Effector CD4-positive, alpha-beta T cell (primary cell): ENCODE measurements around the gene ANKRD2.
"Not testable (repeated sequence)": the region's sequence is repeated elsewhere in the genome, so short reads cannot be mapped to it uniquely, and the experiment has no call there.

ENCODE experiments used
- DNase-seq: peaks from one replicate; pipeline ENCODE4 v3.0.0-alpha.2; 2020

The ANKRD2 gene

DNA sequence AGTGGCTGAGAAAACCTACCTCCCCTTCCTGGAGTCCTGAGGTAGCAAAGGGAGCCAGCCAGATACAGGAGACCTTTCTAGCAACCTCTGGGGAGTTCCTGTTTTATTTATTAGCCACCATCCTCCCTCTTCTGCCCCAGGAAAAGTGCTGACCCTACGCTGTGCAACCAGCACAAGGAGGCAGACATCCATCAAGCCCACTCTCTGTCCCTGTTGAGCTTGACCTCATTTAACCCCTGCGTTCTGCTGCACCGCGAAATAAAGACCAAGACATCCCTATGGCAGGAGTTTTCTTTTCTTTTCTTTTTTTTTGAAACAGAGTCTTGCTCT lies 25.3 kb upstream of the ANKRD2 start:
- no peak for DNase-seq

DNA sequence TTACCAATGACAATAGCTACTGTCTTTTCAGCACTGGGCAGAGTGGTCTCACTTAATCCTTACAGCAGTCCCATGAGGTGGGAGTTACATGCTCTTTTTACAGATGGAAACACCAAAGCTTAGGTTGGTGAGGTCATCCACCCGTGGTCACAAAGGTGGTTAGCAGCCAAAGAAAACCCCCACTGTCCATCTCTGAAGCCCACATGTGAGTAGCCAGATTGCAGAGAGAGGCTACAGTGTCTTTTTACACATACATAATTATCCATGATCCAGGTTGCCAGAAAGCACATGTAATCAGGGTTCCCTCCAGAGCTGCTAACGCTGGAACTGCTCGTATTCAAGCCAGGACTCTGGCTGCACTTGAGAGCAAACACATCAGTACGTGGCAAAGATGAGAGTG lies 24.6 kb upstream of the ANKRD2 start:
- DNase-seq: no peak

DNA sequence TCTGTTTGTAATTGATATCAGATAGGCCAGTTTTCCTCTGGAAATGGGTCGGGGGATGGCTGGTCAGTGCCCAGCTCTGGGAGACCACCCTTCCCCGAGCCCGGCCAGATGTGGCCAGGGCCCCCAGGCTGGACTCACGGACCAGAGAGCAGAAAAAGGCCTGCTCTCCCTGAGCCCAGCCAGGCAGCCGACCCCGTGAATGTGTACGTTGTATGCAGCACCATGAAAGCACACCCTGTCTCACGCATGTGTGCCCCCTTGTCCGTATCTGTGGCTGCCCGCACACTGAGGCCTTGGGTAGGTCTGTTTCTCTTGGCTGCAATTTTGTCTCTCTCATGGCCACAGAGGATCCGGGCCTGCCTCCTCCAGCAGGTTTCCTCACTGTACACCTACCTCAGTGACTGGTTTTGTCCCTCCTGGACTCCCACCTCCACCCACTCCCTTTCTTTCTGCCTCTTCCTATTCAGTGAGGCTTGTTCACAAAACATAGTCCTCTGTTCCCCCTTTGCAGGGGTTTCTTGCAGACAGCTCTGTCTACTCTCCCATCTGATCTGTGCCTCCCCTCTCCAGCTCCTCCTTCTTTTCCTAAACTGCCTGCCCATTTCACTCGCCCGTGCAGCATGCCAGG lies 23.6 kb upstream of the ANKRD2 start:
- DNase-seq: no peak

DNA sequence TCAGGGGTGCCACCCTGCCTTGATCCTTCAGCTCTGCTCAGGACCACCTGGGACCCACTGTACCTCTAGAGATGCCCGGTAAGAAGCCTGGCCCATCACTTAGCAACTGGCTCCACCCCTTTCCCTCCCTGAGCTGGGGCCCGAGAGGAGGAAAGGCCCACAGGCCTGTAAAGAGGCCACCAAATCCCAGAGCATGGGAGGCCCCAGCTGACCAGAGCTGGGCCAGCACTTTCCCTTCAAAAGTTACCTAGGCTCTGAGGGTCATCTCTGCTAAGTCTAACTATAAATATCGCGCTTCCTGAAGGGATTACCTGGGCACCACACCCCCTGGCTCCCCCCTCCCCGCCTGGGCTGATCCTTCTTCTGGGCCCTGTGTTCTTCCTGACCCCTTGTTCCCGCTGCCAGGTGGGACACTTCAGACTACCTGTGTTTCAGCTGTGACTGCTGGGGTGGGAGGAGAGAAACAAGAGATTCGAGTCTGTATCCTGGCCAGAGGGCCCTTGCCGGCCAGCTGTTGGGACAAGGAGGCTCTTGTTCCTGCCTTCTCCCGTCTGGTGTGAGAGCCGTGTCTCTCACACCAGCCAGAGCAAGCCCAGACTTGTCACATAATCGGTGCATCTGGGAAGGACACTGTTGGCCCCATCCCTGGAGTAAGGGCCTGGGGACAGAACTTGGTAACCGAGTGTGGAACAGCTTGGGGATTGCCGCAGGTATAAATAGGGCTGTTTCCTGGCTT lies 22.8 kb upstream of the ANKRD2 start:
- no peak for DNase-seq

DNA sequence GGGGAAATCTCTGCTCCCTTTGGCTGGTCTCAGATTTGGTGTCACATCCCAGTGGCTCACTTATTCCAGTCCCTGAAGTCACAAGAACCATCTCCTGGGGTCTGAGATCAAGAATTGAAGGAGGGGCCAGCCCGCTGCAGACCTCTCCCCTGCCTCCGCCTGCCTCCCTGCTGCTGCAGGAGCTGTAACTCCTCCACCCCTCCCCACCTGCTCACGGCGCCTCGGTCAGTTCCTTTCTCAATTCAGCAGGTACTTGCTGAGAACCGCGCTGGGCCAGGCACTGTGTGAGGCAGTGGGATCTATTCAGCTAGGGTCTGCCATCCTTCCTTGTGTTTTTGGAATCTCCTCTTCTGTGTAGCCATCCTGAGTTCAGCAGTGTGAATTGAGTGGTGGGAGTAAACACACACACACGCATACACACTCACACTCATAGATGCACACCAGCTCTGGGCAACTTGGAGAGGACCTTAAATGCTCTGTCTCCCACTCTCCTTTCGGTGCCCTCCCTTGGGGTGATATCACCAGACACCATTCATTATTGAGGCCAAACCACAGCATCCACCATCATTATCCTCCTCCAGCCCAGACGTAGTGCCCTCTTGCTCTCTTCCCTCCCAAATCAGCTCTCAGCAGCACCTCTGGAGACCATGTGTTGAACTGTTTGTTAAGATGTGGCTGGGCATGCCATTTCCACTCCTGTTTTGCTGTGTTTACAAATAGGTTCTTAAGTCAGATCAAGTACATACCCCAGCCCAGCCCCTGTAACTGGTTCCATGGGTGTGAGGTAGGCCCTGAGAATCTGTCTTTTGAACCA lies 22.0 kb upstream of the ANKRD2 start:
- no peak for DNase-seq

DNA sequence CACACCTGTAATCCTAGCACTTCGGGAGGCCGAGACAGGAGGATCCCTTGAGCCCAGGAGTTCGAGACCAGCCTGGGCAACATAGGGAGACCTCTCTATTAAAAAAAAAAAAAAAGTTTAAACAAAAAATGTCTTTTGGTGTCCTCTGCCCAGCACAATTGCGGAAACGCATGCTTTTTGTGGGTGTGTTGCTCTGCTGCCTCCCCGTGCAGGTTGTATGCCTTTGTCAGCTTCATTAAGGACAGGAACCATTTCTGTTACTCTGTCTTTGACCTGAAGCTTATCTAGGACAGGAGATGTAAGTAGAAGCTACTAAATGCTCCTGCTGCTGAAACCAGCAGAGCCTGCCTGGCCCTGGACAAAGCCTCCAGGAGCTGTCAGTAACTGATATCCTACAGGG lies 21.3 kb upstream of the ANKRD2 start:
- DNase-seq: no peak

DNA sequence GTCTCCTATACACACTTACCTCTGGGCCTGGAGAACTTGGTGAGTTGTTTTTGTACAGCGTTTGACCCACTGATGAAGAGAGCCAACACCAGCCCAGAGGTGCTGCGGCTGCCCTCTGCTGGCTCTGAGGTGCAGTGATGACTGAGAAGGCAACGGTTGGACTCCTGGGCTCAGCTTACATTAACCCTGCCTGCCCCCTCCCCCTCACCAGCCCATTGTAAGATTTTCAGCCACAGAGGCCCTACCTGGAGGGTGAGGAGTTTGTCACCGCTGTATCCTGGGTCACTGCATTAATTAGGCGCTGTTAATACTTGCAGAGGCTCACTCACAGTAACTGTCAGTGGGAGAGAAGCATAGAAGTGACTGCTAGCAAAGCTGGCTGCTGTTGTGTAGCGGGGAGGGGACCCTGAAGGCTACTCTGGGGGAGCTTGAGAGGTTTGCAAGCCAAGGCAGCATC lies 19.0 kb upstream of the ANKRD2 start:
- peak; percentile 29 for DNase-seq

DNA sequence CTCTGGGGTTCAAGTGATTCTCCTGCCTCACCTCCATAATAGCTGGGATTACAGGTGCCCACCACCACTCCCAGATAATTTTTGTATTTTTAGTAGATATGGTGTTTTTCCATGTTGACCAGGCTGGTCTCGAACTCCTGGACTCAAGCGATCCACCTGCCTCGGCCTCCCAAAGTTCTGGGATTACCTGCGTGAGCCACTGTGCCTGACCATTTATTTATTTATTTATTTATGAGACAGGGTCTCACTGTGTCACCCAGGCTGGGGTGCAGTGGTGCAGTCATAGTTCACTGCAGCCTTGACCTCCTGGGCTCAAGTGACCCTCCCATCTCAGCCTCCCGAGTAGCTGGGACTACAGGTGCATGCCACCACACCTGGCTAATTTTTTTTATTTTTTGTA lies 18.2 kb upstream of the ANKRD2 start:
- DNase-seq: not testable (repeated sequence)

DNA sequence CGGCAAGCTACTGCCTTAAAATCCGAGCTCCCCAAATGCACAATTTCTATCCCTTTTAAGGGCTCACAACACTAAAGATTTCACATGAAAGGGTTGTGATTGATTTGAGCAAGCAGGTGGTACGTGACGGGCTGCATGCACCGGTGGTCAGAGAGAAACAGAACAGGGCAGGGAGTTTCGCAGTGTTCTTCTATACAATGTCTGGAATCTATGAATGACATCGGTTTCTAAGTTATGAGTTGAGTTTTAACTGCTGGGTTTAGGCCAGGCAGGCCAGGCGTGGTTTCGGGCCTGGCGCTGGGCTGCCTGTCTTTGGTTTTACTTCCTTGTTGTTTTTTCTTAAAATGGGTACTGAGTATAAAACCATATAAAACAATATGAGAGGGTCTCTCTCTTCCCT lies 17.0 kb upstream of the ANKRD2 start:
- DNase-seq: not testable (repeated sequence)

DNA sequence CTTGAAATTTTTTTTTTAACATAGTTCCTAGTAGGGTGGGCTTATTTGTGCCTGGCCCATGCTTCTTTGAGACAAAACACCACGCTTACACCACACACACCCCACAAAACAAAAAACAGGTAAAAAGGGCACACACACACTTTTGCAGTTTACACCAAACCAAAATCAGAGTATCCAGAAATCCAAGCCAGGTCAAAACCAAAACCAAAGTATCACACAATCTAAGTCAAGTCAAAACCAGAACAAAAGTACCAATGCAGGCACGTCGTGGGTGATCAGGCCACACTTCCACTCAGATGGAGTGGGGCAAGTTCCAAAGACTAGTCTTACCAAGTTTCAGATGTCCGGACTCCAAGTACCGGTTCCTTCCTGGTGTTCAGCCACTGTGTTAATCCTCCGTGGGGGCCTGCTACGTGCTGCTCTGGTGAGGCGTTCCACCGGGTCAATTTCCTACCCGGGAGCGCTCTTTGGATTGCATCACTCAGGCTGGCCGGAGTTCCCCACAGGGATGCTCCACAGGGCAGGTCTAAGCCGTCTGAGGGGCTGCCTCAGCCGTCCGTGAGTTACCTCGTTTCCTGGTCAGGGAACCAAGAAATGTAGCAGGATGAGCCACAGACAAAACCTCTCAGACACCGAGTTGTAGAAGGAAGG lies 11.7 kb upstream of the ANKRD2 start:
- DNase-seq: not testable (repeated sequence)

DNA sequence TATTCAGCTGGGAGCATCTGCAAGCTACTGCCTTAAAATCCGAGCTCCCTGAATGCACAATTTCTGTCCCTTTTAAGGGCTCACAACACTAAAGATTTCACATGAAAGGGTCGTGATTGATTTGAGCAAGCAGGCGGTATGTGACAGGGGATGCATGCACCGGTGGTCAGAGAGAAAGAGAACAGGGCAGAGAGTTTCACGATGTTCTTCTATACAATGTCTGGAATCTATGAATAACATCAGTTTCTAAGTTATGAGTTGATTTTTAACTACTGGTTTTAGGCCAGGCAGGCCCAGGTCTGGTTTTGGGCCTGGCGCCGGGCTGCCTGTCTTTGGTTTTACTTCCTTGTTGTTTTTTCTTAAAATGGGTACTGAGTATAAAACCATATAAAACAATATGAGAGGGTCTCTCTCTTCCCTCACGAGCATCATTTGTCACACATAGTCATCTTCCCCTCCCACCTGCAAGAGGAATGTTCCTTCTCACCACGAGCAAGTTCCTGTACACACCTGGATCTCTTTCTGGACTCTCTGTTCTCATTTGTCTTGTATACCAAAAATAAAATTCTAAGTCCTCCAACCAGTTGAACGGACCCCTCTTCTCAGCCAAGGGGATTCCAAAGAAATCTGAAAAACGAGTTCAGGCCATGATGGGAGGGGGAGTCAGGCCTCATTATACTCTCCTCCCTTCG lies 11.0 kb upstream of the ANKRD2 start:
- not testable (repeated sequence) for DNase-seq

DNA sequence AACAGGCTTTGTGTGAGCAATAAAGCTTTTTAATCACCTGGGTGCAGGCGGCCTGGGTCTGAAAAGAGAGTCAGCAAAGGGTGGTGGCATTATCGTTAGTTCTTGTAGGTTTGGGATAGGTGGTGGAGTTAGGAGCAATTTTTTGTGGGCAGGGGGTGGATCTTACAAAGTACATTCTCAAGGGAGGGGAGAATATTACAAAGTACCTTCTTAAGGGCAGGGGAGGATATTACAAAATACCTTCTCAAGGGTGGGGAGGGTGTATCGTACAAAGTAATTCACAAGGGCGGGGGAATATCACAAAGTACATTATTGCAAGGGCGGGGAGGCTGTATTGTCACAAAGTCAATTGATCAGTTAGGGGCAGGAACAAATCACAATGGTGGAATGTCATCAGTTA lies 10.2 kb upstream of the ANKRD2 start:
- not testable (repeated sequence) for DNase-seq

DNA sequence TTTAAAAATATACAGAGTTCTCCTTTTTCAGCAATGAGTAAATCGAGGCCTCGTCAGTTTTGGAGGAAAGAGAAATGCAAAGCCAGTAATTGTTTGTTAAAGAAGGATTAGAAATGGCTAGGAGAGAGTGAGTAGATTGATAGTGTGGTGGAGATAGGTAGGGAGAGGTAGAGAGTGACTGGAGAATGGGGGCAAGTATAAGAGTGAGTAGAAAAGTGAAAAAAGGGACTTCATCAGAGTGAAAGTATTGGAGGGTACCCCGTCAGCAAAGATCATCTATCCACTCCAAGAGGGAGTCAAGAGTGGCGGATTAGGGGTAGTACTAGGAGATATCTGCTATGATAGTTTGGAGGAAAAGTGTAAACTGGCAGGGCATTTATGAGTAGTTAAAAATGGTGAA lies 9.2 kb upstream of the ANKRD2 start:
- no peak for DNase-seq

DNA sequence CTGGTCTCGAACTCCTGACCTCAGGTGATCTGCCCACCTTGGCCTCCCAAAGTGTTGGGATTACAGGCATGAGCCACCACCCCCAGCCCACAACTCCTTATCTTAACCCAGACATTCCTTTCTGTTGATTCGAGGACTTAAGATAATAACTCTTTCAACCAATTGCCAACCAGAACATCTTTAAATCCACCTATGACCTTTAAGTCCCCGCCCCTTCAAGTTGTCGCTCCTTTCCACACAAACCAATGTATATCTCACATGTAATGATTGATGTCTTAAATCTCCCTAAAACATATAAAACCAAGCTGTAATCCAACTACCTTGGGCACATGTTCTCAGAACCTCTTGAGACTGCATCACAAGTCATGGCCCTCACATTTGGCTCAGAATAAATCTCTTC lies 7.8 kb upstream of the ANKRD2 start:
- no peak for DNase-seq

DNA sequence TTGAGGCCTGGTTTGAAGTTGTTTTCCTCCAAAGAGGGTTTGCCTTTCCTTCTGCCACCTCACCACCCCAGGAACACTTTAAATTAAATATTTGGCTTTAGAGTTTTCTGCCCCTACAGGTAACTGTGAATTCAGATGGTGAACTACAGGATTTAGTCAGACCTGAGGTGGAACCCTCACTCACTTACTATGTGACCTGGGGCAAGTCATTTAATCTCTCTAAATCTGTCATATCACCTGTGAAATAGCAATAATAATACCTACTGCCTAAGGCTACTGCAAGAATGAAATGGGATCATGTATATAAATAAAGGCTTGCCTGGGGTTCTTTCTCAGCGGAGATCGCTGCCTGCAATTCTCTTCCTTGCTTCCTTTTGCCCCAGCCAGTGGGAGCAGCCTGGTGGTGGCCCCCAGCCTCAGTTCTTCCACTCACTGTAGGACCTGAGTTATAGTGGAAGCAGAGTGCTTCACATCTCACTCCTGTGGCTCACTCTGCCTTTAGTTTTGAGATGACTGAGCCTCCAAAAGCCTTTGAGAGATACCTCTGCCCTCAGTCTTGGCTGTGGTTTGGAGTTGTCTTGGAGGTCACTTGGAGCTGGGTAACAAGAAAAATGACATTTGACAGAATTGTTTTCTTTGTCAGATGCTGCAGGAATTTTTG lies 6.1 kb upstream of the ANKRD2 start:
- DNase-seq: no peak

DNA sequence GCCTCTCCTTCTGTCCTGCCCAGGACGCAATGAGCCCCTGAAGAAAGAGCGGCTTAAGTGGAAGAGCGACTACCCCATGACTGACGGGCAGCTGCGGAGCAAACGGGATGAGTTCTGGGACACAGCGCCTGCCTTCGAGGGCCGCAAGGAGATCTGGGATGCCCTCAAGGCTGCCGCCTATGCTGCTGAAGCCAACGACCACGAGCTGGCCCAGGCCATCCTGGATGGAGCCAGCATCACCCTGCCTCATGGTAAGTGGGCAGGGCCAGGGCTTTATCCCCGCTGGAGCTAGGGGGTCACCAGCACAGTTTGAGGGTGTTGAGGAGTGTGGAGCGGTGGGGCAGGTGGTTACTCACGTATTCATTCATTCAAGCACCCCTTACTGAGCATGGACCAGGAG lies 4.7 kb upstream of the ANKRD2 start:
- DNase-seq: no peak

DNA sequence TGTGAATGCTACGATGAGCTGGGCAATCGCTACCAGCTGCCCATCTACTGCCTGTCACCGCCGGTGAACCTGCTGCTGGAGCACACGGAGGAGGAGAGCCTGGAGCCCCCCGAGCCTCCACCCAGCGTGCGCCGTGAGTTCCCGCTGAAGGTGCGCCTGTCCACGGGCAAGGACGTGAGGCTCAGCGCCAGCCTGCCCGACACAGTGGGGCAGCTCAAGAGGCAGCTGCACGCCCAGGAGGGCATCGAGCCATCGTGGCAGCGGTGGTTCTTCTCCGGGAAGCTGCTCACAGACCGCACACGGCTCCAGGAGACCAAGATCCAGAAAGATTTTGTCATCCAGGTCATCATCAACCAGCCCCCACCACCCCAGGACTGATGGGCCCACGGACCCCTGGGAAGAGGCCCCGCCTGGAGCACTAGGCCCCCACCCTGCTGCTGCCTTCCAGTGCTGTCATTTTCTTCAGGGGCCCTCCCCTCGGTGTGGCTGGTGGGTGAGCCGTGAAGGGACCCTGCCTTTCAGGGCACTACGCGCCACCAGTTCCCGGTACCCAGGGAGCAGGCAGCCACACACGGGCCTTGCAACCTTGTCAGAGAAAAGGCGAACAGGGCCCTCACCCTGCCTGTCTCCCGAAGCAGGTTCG lies 2.3 kb upstream of the ANKRD2 start:
- no peak for DNase-seq

DNA sequence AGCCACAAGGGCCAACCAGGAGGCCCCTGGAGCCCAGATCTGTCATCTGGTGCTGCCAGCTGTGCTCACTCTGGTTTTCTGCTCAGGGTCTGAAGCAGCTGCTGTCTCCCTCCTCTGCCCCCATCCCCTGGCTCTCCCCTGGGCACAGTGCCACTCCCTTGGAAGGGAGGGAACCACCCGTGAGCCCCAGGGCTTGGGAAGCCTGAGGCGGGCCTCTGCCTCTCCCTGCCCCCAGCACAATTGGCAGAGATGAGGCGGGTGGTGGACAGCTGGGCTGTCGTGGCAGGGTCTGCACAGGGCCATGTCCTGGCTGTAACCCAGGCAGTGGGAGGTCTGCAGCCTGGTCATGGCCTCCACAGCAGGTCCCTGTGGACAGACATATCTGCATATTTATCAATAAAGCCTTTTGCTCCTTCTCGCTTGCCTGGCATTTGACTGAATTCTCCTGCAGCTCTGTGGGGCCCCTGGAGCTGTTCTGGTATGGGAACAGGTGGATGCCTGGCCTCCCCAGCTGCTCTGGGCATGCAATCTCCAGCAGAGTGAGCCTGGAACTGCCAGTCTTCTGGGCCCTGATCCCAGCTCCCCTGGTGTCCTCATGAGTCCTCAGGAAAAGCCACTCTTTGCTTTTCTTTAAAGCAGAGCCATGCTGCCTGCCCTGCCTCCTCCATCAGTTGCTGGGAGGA lies 1.6 kb upstream of the ANKRD2 start:
- DNase-seq: no peak

DNA sequence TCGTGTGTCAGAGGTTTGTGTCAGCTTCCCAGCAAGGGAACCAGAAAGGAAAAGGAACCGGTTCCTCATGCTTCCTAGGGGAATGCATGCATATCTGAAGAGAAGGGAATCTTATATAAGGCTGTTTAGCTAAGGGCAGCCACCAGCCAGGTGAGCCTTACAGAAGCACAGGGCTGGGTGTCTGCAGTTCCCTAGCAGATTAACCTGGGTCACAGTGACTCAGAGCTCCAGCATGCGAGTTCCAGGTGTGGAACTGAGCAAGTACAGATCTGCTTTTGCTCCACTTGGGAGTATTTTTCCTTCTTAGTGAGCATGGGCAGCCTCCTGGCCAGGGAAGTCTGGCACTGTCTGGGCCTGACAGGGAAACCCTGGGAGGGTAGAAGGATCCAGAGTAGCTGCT lies 957 bp upstream of the ANKRD2 start:
- no peak for DNase-seq

DNA sequence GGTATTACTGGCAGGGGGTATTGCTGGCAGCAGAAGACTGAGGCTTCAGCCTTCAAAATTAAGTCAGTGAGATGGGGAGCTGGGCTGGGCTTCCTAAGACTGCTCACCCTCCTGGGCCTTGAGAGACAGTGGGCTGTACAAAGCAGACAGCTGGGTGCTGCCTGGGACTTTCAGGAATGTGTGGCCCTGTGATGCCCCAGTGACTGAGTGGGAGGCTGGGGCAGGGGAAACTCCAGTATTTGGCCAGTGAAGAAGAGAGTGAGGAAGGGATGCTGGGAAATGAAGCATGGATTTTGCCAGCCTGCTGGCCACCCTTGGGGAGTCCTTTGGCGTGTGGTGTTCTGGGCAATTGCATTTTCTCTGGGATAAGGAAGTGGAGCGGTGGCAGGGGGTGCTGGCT lies 442 bp downstream of the ANKRD2 start:
- DNase-seq: no peak

DNA sequence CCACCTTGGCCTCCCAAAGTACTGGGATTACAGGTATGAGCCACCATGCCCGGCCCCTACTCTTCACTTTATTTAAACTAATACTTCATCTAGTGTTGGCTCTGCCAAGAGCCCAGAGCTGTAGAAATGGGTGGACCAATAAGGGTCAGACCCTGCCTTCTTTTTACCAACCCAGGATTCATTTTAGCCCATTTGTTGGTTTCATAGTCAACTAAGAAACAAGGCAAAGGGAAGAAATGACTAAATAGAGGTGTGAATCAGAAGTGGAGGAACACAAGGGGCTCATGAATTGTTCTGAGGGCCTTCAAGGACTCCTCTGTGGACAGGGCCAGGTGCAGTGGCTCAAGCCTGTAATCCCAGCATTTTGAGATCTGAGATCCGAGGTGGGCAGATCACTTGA lies 1.1 kb downstream of the ANKRD2 start:
- DNase-seq: no peak
